ENCODE measurements around the gene PDYN. TPM values are rescaled to one million over a fixed set of nuclear protein-coding genes. Genes with fewer than 3 reads are reported as not detected.

The PDYN gene
- total RNA-seq, 4 donors from 2014 or later: not detected

GRCh38 chr20:1995531-1996310 is 1.9 kb upstream of the PDYN start:
- H3K36me3 ChIP-seq: no peaks in the 10 kb centered on the region
- H3K27ac ChIP-seq: no peak overlapping the region
- ATAC-seq: no peak
- WGBS, 2 donors (ENCODE audit: low coverage in 1 of 2): 81 to 82% methylated on average over 2 to 7 of the region's 10 CpGs
- no peak for TF ChIP-seq POLR2AphosphoS5 (IDR thresholded peaks at IDR 0.05)
- TF ChIP-seq, protein P1, sequence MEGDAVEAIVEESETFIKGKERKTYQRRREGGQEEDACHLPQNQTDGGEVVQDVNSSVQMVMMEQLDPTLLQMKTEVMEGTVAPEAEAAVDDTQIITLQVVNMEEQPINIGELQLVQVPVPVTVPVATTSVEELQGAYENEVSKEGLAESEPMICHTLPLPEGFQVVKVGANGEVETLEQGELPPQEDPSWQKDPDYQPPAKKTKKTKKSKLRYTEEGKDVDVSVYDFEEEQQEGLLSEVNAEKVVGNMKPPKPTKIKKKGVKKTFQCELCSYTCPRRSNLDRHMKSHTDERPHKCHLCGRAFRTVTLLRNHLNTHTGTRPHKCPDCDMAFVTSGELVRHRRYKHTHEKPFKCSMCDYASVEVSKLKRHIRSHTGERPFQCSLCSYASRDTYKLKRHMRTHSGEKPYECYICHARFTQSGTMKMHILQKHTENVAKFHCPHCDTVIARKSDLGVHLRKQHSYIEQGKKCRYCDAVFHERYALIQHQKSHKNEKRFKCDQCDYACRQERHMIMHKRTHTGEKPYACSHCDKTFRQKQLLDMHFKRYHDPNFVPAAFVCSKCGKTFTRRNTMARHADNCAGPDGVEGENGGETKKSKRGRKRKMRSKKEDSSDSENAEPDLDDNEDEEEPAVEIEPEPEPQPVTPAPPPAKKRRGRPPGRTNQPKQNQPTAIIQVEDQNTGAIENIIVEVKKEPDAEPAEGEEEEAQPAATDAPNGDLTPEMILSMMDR (IDR thresholded peaks at IDR 0.05): no peak
- no peak for TF ChIP-seq EP300 (IDR thresholded peaks at IDR 0.05)
- TF ChIP-seq POLR2A (IDR thresholded peaks at IDR 0.05): no peak
- no peaks in the 10 kb centered on the region for H3K9me3 ChIP-seq
- no peak overlapping the region for H3K4me3 ChIP-seq
- peaks cover 81% of the 10 kb centered on the region for H3K27me3 ChIP-seq
- H3K4me1 ChIP-seq: no peaks in the 10 kb centered on the region

DNA sequence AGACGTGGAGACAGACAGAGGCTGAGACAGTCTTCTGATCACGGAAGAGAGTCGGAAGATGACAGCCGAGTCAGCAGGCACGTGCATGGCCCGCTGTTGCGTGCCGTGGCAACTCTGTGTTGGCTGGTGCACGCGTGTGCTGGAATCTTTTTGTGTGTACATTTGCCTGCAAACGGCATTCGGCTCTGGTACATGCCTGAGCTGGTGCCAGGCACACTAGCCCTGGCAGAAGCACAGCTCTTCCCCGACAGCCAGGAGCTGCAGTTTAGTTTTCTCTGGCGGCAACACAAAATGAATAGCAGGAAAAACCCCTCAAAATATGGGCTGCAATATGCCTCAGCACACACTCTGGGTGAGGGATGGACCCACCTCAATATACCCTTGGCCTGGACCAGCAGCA is 769 bp upstream of the PDYN start:
- no peak overlapping the region for H3K27ac ChIP-seq
- 74% methylated on average over 10 of the region's 14 CpGs; no CpG with 5 or more reads in 1 of the 2 donors for WGBS, 2 donors (ENCODE audit: low coverage in 1 of 2)
- no peak overlapping the region for H3K4me3 ChIP-seq
- no peaks in the 10 kb centered on the region for H3K9me3 ChIP-seq
- H3K36me3 ChIP-seq: no peaks in the 10 kb centered on the region
- TF ChIP-seq POLR2AphosphoS5 (IDR thresholded peaks at IDR 0.05): no peak
- TF ChIP-seq EP300 (IDR thresholded peaks at IDR 0.05): no peak
- TF ChIP-seq, protein P1 (IDR thresholded peaks at IDR 0.05): no peak
- no peak for TF ChIP-seq POLR2A (IDR thresholded peaks at IDR 0.05)
- H3K4me1 ChIP-seq: no peaks in the 10 kb centered on the region
- peaks cover 91% of the 10 kb centered on the region for H3K27me3 ChIP-seq
- no peak for ATAC-seq

DNA sequence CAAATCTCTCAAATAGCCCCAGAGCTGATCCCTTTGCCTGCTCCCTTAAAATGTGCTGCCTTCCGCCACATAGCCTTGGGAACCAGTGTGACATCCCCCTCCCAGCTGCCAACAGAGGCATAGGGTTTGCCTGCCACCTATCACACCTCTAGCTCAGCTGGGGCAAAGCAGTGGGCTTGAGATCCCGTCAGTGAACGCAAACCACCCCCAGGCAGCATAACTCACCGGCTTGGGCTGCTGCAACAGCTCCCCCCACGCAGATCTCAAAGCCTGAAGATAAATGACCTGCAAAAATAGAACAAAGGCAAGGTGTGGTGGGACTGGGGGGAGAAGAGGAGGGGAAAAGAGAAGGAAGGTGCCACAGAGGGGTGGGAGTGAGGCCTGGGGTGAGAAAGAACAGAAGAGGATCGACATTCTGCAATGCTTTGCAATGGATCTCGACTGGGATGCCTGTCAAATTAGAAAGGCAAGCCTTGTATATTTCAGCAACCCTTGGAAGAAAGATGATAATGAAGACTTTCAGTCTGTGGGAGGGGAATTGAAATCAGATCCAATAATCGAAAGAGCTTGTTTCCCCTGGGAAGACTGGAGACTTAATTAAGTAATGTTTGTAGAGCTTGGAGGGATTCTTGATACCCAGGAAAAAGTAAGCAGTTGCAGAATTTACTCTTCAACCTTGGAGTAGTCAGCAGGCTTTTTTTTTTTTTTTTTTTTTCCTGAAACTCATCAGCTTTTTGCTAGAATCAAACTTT is 1.3 kb downstream of the PDYN start:
- H3K27me3 ChIP-seq: peaks cover 87% of the 10 kb centered on the region
- TF ChIP-seq, protein P1 (IDR thresholded peaks at IDR 0.05): no peak
- TF ChIP-seq EP300 (IDR thresholded peaks at IDR 0.05) (no peak), POLR2AphosphoS5 (IDR thresholded peaks at IDR 0.05) (no peak), POLR2A (IDR thresholded peaks at IDR 0.05) (no peak)
- WGBS, 2 donors (ENCODE audit: low coverage in 1 of 2): 14 to 29% methylated on average over 3 to 6 of the region's 8 CpGs

DNA sequence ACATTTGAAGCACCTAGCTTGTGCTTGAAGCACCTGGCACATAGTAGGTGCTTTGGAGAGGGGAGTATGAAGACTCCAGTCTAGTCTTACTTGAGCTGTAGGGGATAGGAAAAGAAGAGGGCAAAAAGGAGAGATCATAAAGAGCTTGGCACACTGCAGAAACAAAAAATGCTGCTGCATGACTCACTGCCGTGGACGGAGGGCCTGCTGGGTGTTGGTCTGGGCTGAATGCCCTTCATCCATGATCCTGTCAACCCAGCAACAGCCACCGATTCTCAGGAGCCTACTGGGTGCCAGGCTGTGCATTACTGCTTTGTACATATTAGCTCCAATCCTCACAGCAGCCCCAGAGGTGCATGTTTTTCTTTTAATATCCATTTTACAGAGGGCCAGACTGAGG is 6.0 kb downstream of the PDYN start:
- H3K4me3 ChIP-seq: no peak overlapping the region
- no peaks in the 10 kb centered on the region for H3K36me3 ChIP-seq
- WGBS, 2 donors (ENCODE audit: low coverage in 1 of 2): 13 to 31% methylated on average over 3 of the region's 3 CpGs
- no peak overlapping the region for H3K27ac ChIP-seq
- ATAC-seq: no peak
- peaks cover 62% of the 10 kb centered on the region for H3K27me3 ChIP-seq
- H3K9me3 ChIP-seq: no peaks in the 10 kb centered on the region
- no peaks in the 10 kb centered on the region for H3K4me1 ChIP-seq
- TF ChIP-seq, protein P1 (IDR thresholded peaks at IDR 0.05): no peak
- TF ChIP-seq EP300 (IDR thresholded peaks at IDR 0.05) (no peak), POLR2AphosphoS5 (IDR thresholded peaks at IDR 0.05) (no peak), POLR2A (IDR thresholded peaks at IDR 0.05) (no peak)

More for the DNA sequence above, 1.3 kb downstream of the PDYN start:
- ATAC-seq: no peak
- Histone ChIP-seq H3K9me3 (no peaks in the 10 kb centered on the region), H3K4me1 (no peaks in the 10 kb centered on the region), H3K27ac (no peak overlapping the region), H3K36me3 (no peaks in the 10 kb centered on the region), H3K4me3 (no peak overlapping the region)

Data from gastroesophageal sphincter (tissue), 4 donors.